Keratinocyte (primary cell): Measurements from ENCODE around the gene JOSD2.

Experiments
- CTCF ChIP-seq, 3 experiments: IDR thresholded peaks in 1 of 3; conservative IDR thresholded peaks in 1 of 3; optimal IDR thresholded peaks in 1 of 3; 2 replicates in 2 of 3; 3 replicates in 1 of 3; pipeline versions ENCODE3 to v1.5.1; 2011; ENCODE audit warnings: low read length in 3 of 3, mild to moderate bottlenecking in 3 of 3, moderate library complexity in 2 of 3, control low read depth in 1 of 3, inconsistent platforms in 1 of 3; ENCODE audit not compliant: insufficient read depth in 2 of 3; ENCODE audit errors: extremely low read depth in 1 of 3
- EZH2 ChIP-seq: IDR thresholded peaks from one replicate; pipeline ENCODE4 v1.6.1; 2012; ENCODE audit warnings: inconsistent platforms, mild to moderate bottlenecking, low read length, moderate library complexity

- TF ChIP-seq CTCF (optimal IDR thresholded peaks at IDR 0.05 in 1 of 3, IDR thresholded peaks at IDR 0.05 in 1 of 3, conservative IDR thresholded peaks at IDR 0.05 in 1 of 3; ENCODE audit: extremely low read depth in 1 of 3, insufficient read depth in 2 of 3, low read length in 3 of 3) (no peak), EZH2 (no peak)
Measured at GRCh38 chr19:50490411-50490811, 20.6 kb downstream of the JOSD2 start.
